NAMALWA (cell line): Measurements from ENCODE around the gene MFAP4.

Experiments
- DNase-seq: peaks from one replicate; pipeline ENCODE4 v3.0.0-alpha.2; 2015; ENCODE audit warnings: low spot score

Gene MFAP4

DNA sequence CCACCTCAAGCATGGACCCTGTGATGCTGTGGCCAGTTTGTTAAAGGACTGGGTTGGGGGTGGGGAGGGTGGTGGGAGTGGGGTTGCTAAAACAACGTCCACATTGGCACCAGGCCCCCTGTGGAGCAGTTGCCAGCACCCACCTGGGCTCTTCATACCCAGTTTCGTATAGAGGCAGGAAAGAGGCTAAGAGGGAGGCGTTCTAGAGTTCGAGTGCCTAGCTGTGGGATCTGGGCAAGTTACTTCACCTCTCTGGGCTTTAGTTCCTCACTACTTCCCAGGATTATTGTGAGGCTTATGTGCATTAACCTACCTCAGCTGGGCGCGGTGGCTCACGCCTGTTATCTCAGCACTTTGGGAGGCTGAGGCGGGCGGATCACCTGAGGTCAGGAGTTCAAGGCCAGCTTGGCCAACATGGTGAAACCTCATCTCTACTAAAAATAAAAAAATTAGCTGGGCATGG, 1.4 kb downstream of the MFAP4 start:
- DNase-seq = no peak

DNA sequence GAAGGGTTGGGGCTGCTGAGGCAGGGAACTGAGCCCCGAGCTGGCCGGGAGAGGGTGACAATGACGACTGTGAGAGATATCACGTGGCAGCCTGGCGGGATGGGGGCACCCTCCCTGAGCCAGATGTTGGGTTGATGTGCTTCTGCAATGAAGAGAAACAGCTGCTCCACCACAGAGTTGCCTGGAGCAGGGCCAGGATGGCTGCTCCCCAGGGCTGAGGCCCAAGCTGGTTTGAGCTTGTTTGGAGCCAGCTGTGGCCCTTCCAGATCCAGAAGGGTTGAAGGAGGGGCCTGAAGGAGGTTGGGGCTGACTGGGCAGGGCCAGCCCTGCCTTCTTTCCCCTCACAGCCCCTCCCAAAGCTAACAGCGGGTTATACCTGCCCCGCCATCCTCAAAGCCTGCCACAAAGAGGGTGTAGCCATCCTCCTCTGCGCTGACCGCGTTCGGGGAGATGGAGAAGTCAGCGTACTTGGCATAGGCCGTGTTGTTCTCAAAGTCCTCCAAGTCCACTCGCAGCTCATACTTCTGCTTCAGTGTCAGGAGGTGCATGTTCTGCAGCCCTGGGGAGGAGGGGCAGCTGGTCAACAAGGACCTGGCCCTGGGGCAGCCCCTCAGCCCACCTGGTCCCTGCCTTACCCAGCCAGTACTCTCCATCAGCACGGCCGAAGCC, 2.1 kb downstream of the MFAP4 start:
- peak; percentile 13 for DNase-seq

GRCh38 chr17:19383681-19384470, 3.1 kb downstream of the MFAP4 start:
- no peak for DNase-seq

DNA sequence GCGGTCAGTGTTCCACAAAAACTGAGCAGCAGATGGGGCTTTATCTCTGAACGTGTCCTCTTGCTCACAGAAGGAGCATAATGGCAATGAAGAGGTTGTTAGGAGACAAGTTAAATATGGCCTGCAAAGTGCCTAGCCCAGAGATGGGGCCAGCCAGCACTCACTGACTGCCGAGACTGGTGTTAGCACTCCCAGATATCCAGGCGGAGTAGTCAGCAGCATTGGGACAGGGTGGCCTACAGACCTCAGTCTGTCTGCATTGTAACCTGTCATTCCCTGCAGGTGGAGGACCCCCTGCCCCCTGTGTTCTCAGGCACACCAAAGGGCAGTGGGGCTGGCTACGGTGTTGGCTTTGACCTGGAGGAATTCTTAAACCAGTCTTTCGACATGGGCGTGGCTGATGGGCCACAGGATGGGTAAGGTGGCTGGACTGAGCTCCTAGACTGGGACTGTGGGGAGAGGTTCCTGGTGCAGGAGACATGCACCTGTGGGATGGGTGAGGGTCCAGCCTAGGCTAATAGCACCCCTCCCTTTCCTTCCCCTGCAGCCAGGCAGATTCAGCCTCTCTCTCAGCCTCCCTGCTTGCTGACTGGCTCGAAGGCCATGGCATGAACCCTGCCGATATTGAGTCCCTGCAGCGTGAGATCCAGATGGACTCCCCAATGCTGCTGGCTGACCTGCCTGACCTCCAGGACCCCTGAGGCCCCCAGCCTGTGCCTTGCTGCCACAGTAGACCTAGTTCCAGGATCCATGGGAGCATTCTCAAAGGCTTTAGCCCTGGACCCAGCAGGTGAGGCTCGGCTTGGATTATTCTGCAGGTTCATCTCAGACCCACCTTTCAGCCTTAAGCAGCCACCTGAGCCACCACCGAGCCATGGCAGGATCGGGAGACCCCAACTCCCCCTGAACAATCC, 4.2 kb downstream of the MFAP4 start:
- DNase-seq = no peak

DNA sequence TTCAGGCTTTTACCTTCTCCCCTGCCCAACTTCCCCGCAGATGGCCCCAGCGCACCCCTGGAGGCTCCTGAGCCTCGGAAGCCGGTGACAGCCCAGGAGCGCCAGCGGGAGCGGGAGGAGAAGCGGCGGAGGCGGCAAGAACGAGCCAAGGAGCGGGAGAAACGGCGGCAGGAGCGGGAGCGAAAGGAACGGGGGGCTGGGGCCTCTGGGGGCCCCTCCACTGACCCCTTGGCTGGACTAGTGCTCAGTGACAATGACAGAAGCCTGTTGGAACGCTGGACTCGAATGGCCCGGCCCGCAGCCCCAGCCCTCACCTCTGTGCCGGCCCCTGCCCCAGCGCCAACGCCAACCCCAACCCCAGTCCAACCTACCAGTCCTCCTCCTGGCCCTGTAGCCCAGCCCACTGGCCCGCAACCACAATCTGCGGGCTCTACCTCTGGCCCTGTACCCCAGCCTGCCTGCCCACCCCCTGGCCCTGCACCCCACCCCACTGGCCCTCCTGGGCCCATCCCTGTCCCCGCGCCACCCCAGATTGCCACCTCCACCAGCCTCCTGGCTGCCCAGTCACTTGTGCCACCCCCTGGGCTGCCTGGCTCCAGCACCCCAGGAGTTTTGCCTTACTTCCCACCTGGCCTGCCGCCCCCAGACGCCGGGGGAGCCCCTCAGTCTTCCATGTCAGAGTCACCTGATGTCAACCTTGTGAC, 5.1 kb downstream of the MFAP4 start:
- no peak for DNase-seq

DNA sequence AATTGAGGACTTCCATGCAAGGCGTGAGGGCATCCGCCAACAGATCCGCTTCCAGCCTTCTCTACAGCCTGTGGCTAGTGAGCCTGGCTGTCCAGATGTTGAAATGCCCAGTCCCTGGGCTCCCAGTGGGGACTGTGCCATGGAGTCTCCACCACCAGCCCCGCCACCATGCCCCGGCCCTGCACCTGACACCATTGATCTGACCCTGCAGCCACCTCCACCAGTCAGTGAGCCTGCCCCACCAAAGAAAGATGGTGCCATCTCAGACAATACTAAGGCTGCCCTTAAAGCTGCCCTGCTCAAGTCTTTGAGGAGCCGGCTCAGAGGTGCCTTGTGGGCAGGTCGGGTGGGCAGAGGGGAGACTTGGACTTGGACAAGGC, 5.6 kb downstream of the MFAP4 start:
- no peak for DNase-seq

DNA sequence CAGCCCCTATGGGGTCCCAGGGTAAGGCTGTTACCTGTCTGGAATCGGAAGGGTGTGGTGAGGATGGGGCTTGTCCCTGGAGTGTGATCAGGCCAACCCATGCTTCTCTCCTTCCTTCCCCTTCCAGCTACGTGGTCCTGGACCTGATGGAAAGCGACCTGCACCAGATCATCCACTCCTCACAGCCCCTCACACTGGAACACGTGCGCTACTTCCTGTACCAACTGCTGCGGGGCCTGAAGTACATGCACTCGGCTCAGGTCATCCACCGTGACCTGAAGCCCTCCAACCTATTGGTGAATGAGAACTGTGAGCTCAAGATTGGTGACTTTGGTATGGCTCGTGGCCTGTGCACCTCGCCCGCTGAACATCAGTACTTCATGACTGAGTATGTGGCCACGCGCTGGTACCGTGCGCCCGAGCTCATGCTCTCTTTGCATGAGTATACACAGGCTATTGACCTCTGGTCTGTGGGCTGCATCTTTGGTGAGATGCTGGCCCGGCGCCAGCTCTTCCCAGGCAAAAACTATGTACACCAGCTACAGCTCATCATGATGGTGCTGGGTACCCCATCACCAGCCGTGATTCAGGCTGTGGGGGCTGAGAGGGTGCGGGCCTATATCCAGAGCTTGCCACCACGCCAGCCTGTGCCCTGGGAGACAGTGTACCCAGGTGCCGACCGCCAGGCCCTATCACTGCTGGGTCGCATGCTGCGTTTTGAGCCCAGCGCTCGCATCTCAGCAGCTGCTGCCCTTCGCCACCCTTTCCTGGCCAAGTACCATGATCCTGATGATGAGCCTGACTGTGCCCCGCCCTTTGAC, 6.3 kb downstream of the MFAP4 start:
- no peak for DNase-seq

DNA sequence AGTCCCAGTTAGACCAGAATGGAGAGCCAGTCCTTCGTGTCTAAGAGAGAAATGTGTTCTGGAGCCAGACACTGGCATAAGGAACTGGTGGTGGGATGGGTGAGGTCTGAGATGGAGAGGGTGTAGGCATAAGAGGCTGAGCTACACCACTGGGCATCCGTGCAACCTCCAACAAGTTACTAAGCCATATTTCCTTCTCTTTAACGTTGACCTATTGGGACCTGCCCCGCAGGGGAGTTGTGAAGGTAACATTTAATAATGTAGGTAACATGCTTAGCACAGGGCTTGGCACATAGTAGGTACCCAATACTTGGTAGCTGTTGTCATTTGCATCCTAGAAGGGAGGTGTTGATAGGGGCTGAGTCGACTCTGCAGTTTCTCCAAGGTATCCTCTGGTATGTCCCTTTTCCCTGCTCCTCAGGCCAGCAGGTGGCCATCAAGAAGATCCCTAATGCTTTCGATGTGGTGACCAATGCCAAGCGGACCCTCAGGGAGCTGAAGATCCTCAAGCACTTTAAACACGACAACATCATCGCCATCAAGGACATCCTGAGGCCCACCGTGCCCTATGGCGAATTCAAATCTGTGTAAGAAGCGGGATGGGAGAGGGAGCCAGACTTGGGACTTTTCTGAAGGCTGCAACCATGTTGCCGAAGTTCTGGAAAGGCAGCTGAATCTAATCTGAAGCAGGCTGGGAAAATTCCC, 7.5 kb downstream of the MFAP4 start:
- no peak for DNase-seq

DNA sequence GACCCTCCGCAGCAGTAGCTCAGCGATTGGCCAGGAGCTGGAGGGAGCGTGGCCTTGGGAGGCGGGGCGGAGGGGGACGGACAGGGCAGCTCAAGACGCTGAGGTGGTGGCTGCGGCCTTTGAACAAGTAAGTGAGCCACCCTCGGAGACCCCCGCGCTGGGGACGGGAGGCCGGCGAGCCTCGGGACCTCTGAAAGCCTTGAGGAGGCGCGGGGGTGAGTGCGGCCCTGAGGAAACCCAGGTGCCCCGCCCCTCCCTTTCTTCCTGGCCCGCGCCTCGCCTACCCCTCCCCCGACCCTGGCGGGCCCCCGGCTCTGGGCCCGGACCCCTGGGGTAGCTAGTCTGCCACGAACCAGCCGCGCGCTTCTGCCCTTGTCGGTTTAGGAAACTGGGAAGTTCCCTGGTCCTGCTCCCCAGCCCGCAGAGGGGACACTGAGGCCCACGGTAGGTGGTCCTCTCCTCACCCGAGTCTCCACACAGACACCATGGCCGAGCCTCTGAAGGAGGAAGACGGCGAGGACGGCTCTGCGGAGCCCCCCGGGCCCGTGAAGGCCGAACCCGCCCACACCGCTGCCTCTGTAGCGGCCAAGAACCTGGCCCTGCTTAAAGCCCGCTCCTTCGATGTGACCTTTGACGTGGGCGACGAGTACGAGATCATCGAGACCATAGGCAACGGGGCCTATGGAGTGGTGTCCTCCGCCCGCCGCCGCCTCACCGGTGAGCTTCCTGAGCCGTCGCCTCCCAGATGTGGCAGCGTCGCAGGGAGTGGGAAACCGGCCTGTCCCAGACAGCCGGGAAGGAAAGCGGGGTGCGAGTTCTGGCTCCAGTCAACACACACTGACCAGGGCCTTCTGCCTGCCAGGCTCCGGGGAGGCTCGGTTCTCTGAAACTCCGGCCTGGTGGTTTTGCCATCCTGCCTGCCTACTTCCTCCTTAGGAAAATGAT, 8.3 kb downstream of the MFAP4 start, which contains the start of gene MAPK7:
Gene MAPK7, plus strand, starts transcription at position 83 of the 945 bp plus-strand sequence. Its CDS starts 403 bp downstream, at position 486.
- DNase-seq = no peak

GRCh38 chr17:19377602-19378415, 9.2 kb downstream of the MFAP4 start:
- DNase-seq = peak; percentile 94

GRCh38 chr17:19376811-19377210, 10.2 kb downstream of the MFAP4 start:
- DNase-seq = peak; percentile 27

DNA sequence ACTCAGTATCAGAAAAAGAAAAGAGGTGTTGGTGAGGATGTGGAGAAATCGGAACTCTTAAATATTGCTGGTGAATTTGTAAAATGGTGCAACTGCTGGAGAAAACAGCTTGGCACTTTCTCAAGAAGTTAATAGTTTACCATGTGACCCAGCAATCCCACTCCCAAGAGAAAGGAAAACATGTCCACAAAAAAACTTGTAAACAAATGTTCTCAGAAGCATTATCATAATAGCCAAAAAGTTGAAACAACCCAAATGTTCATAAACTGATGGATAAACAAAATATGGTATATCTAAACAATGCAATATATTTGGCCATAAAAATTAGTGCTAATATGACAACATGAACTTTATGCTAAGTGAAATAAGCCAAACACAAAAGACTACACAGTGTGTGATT, 11.3 kb downstream of the MFAP4 start:
- DNase-seq = no peak

DNA sequence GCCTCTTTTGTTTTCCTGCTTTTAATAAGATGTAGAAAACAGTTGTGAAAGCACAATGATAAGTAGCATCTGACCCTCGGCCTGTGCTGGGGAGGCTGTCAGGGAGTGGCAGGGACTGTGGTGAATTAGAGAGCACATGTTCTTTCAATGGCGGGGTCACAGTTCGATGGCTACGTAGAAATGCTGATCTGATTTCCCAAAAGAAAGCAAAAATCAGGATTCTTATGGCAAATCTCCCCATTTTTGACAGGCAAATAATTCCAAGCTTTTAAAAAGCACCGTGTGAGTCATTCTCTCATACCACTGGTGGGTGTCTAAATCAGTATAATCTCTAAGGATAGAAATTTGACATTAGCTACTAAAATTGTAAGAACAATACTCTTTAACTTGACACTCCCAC, 12.9 kb downstream of the MFAP4 start:
- DNase-seq = no peak

DNA sequence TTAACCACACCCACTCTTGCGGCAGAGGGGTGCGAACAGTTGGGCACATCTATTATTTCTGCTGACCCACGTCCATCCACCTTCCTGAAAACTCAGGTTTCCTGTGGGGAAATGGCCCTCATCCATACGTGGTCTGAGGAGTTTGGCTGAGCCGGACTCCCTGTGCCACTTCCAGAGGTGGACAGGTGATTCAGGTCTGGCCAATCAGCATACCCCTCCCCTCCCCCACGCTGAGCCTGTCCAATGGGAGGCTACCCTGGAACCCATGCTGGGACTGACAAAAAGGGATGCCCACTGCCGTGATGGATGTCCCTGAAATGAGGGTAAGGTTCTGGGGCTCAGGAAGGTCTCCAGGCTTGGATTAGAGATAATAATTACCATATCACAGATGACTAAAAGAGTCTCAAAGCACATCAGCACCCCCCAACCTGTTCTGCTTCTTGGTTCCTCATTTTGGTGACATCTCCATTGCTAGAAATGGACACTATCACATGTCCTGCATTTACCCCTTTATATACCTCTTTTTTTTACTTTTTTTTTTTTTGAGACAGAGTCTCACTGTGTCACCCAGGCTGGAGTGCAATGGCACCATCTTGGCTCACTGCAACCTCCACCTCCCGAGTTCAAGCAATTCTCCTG, 14.0 kb downstream of the MFAP4 start:
- no peak for DNase-seq

DNA sequence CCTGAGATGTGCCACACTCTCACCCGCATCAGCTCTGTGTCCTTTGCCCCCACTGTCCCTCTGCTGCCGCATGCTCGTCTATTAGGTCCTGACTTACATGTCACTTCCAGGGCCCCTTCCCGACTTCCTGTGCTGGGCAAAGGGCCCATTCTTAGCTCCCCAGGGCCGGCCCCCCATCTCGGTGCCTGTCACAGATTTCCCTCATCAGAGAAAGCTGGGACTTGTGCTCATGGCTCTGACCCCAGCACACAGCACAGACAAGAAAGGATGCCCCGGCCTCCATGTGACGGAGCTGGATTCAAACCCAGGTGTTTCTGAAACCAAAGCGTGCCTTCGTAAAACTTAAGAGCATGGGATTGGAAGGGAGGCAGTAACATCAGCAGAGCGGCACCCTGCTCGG, 14.6 kb downstream of the MFAP4 start:
- DNase-seq = no peak

DNA sequence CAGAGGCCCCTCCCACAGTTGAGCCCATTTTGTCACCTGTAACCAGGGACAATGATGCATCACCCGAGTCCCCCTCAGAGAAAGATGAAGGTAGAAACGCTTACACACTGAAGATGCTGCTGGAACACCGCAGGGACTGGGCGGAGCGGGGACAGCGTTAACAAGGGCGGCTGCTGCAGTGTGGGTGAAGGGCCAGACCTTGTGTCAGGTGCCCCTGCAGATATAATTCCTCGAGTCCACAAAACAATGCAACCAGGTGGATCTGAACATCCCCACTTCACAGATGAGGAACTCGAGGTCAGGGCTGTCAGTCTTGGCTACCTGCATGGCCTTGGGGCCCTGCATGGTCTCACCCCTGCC, 15.0 kb downstream of the MFAP4 start:
- no peak for DNase-seq

GRCh38 chr17:19371259-19372010, 15.6 kb downstream of the MFAP4 start:
- DNase-seq = no peak
